ENCODE data around the gene OR4C5.
"Not testable (repeated sequence)": the region's sequence is repeated elsewhere in the genome, so short reads cannot be mapped to it uniquely, and the experiment has no call there.

Gene OR4C5

DNA sequence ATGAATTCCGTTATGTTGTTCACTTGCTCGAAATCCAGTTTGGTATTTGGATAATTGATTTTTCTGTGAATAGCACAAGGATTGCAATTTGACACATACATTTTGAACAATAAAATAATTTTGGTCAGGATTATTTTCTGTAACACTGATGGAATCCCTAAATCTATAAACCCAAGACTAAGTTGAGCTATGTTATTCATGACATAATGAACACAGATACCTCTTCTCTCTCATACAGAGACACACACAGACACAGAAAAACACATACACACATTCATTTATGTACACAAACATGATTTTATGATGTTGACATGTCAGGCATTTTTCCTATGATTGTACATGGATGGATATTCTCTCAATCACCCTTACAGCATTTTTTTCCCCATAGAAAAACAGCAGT lies at the start of gene OR4C5:
TSS of gene OR4C5 (minus strand) at position 101 of the 400 bp plus-strand sequence. CDS start at position 101, 0 bp downstream.
- no peak for DNase-seq (ENCODE audit: low spot score)

- no peak for DNase-seq (ENCODE audit: low spot score)
These were observed 18.4 kb upstream of the OR4C5 start for GRCh38 chr11:48384670-48385069.

DNA sequence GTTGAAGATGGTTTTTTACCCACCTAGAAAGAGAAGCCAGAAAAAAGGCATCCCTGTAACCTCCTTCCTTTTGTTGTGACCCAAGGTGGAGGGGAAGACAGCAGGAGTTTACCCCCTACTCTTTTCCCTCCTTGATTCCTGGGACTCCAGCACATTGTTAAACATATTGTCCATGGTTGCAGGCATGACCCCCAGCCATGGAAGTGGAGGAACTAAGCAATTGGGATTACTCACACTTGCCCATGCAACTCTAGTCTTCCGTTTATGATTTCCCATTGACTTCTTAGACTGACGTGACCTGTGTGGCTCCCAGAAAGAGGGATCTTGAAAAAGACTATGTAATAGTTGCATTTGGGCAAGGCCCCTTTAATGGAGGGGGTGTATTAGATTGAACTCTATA lies 17.9 kb upstream of the OR4C5 start:
- DNase-seq (ENCODE audit: low spot score): not testable (repeated sequence)

DNA sequence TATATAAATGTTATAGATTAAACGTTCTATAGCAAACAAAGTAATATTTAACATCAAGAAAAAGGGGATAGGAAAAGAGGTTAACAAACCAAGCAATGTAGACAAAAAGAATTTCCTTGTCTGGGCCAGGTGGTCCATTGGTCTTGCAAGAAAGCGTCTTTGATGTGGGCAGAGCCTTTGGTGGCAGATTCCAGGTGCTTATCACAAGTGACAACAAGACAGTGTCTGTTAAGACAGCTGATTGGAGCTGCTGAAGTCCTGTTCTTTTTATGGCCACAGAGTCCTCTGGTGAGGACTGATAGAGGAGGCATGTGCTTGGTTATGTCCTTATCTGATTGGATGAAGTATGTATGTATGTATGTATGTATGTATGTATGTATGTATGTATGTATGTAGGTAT lies 5.0 kb downstream of the OR4C5 start:
- not testable (repeated sequence) for DNase-seq (ENCODE audit: low spot score)

DNA sequence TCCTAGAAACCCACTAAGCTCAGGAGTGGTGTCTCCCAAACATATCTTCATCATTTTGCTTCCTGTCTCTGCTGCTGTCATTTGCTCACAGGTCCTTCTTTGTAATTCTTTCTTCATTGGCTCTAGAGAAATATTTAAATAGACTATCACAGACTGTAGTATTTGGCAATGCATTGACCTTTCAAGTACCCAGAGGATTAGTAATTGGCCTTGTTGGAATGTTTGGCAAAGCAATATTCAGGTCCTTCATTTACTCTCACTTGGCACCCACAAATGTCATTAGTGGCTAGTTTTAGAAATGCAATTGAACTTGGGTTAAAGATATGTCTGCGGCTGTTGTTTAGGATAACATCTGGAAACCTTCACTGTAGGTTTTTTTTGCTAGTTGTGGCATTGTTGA lies 11.6 kb downstream of the OR4C5 start:
- no peak for DNase-seq (ENCODE audit: low spot score)

DNA sequence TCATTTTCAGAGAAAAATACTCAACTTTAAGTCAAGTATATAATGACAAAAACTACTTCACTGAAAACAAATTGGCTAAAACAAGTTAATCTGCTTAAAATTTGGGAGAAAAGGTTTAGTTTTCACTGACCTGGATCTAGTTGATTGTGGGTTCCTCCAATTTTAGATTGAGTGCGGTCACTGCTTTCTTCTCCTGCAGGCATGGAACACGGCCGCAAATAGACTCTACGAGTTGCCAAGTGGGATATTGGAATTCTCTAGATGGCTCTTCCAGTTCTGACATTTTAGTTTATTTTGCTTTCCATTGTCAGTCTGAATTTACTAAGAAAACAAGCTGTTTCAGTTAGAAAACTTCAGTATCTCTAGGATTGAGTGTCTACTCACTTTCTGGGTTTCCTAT lies 12.3 kb downstream of the OR4C5 start:
- DNase-seq (ENCODE audit: low spot score): no peak

DNA sequence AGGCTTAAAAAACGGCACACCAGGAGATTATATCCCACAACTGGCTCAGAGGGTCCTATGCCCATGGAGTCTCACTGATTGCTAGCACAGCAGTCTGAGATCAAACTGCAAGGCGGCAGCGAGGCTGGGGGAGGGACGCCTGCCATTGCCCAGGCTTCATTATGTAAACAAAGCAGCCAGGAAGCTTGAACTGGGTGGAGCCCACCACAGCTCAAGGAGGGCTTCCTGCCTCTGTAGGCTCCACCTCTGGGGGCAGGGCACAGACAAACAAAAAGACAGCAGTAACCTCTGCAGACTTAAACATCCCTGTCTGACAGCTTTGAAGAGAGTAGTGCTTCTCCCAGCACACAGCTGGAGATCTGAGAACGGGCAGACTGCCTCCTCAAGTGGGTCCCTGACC lies 20.0 kb downstream of the OR4C5 start:
- DNase-seq (ENCODE audit: low spot score): not testable (repeated sequence)

- DNase-seq (ENCODE audit: low spot score): not testable (repeated sequence)
These were observed 23.8 kb downstream of the OR4C5 start for GRCh38 chr11:48342505-48342904.

DNA sequence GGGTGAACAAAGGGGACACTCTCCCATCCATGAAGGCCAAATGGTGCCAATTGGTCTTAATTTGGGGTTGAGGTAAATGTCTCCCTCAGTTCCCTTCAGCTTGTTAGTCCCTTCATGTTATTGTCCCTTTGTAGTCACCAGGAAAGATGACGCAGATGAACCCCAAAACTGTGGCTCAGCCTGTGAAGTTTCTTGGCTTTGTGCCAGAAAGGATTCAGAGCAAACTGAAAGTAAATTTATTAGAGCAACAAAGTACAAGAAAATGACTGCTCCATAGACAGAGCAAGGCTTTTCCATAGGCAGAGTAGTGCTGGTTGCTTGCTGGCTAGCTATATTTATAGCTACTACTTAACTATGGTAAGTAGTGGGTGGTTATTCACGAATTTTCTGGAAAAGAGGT lies 24.8 kb downstream of the OR4C5 start:
- DNase-seq (ENCODE audit: low spot score): peak; percentile 28

GRCh38 chr11:48324620-48325019 lies 41.6 kb downstream of the OR4C5 start, which contains the start of gene OR4C3:
TSS of gene OR4C3 (plus strand) at chr11:48324920. CDS start at chr11:48325022, 102 bp downstream.
- not testable (repeated sequence) for DNase-seq (ENCODE audit: low spot score)

GRCh38 chr11:48319813-48320212 lies 46.5 kb downstream of the OR4C5 start:
- DNase-seq (ENCODE audit: low spot score): not testable (repeated sequence)
